IPS-15b (cell line): ENCODE data around the gene HPS4.

ENCODE experiments used
- H3K27me3 ChIP-seq: one replicate; pipeline ENCODE4 v1.6.1; 2013; ENCODE audit warnings: low read length; ENCODE audit not compliant: control insufficient read depth, insufficient read depth
- H3K36me3 ChIP-seq: one replicate; pipeline ENCODE4 v1.6.1; 2013; ENCODE audit warnings: low read length; ENCODE audit not compliant: control insufficient read depth, insufficient read depth
- H3K4me1 ChIP-seq: one replicate; pipeline ENCODE4 v1.6.1; 2013; ENCODE audit warnings: mild to moderate bottlenecking, low read length; ENCODE audit not compliant: control insufficient read depth, insufficient read depth
- H3K4me3 ChIP-seq: one replicate; pipeline ENCODE4 v1.5.1; 2013; ENCODE audit warnings: low read depth, low read length
- H3K9ac ChIP-seq: one replicate; pipeline ENCODE4 v1.6.1; 2013; ENCODE audit warnings: low read depth, mild to moderate bottlenecking, low read length
- H3K9me3 ChIP-seq: one replicate; pipeline ENCODE4 v1.6.1; 2013; ENCODE audit warnings: mild to moderate bottlenecking, low read length; ENCODE audit not compliant: control insufficient read depth, insufficient read depth

The HPS4 gene

DNA sequence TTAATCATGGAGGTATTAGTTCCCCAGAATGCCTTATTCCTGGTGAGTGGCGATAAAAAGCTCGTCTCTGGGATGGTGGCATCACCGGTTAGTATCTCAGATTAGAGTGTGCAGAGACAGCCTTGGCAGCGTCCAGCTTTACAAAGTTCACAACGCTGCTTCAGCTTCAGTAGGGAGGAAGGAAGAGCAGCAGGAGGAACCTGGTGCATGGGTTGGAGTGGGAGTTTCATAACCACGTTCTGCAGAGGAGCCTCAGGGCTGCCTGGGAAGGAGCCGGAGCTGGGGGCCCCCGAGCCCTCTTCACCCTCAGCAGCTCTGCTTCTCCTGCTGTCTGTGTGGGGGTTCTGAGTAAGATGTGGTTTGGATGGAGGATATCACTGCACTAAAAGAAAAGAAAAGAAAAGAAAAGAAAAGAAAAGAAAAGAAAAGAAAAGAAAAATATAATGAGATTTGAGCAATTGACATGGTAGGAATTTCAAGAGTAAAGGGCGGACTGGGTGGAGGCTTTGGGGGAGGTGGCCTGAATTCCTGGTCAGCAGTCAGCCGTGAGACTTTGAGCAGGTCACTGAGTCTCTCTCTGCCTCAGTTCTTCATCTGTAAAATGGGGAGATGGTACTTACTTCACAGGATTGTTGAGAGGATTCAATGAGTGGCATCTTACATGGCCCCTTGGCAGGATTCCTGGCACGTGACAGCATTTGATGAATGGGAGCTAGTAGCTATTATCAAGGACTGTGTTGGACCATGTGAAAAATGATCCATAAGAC, 48.1 kb downstream of the HPS4 start:
- Histone ChIP-seq H3K27me3 (peaks cover 3% of the 10 kb centered on the region), H3K9me3 (no peaks in the 10 kb centered on the region), H3K36me3 (peaks cover 13% of the 10 kb centered on the region), H3K9ac (no peak overlapping the region), H3K4me3 (no peak overlapping the region), H3K4me1 (no peaks in the 10 kb centered on the region)

DNA sequence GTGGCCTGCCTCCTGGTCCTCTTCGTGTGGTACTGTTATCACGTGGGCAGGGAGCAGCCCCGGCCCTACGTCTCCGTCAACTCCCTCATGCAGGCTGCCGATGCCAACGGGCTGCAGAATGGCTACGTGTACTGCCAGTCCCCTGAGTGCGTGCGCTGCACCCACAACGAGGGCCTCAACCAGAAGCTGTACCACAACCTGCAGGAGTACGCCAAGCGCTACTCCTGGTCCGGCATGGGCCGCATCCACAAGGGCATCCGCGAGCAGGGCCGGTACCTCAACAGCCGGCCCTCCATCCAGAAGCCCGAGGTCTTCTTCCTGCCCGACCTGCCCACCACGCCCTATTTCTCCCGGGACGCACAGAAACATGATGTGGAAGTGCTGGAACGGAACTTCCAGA, 49.8 kb downstream of the HPS4 start:
- Histone ChIP-seq H3K9ac (no peak overlapping the region), H3K36me3 (peaks cover 13% of the 10 kb centered on the region), H3K27me3 (peaks cover 10% of the 10 kb centered on the region), H3K4me1 (no peaks in the 10 kb centered on the region), H3K9me3 (no peaks in the 10 kb centered on the region), H3K4me3 (no peak overlapping the region)

DNA sequence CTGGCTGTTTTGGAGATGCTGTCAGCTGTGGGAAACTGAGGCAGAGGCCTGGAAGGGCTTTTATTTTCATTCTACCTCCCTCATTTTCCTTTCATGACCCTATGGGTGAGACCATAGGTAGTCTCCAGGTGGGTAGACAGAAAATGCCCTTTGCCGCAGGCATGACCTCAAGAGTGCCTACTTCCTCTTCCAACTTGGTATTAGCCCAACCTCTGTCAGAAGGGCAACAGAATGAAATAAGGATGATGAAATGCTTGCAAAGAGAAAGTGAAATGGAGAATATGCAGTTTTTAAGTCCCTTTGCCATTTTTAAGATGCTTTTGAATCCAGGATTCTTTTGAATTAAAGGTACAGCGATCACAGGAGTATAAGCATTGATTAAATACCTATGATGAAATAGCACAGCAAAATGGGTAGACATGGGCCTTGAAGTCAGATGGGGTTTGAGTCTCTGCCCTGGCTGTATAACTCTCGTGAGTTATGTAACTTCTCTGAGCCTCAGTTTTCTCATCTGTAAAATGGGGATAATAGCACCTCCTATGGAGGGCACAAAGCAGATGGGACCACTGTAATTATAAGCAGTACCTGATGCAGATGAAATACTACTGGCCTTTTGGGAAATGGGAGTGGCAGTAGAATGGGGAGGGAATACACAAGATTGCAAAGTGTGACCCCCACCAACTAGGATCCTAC, 50.8 kb downstream of the HPS4 start:
- Histone ChIP-seq H3K9me3 (no peaks in the 10 kb centered on the region), H3K27me3 (peaks cover 17% of the 10 kb centered on the region), H3K9ac (no peak overlapping the region), H3K4me1 (no peaks in the 10 kb centered on the region), H3K36me3 (peaks cover 13% of the 10 kb centered on the region), H3K4me3 (no peak overlapping the region)

DNA sequence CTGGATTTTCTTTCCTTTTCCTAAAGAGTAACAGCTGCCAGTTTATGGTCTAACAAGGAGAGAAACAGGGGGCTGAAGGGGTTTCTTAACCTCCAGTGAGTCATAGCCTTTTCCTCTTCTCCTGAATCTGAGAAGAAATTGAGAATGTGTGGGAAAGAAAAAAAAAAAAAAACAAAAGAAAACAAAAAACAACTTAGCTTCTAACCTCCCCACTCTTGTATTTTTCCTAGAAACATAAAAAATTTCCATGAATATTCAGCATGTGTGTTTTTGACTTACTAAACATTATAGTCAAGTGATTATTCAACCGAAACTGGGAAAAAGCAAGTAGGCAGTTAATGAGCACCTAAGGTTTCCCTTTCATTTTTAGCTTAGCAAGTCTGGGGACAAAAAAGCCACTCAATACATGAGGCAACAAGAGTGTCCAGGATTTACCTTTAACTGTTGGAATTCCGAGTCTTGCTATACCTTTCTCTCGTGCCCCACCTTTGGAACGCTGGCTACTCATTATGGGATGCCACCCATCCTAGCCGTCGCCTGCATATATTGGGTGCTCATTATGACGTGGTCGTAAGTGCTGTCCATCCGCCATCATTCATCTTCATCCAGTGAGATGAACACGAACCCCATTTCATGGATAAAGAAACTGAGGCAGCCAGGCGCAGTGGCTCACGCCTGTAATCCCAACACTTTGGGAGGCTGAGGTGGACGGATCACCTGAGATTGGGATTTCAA, 52.2 kb downstream of the HPS4 start:
- Histone ChIP-seq H3K4me3 (no peak overlapping the region), H3K36me3 (peaks cover 13% of the 10 kb centered on the region), H3K9me3 (no peaks in the 10 kb centered on the region), H3K9ac (no peak overlapping the region), H3K27me3 (peaks cover 27% of the 10 kb centered on the region), H3K4me1 (no peaks in the 10 kb centered on the region)

DNA sequence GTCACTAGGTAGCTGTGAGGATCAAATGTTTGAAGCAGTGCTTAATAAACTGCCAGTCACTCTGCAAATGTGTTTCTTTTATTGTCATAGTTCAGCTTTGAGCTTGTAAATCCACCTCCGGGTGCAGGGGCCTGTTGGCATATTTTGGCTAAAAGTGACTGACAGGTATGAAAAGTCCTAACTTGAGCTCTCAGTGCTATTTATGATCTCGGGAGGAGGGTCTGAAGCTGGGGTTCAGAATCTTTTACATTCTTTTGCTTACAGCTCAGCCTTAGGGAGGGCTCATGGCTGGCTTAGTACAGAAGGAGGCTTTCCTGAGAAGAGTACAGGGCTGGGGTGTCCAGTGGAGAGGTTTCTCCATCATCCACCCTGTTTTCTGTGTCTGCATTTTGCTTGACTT, 53.0 kb downstream of the HPS4 start:
- H3K4me3 ChIP-seq = no peak overlapping the region
- no peaks in the 10 kb centered on the region for H3K9me3 ChIP-seq
- H3K9ac ChIP-seq = no peak overlapping the region
- H3K36me3 ChIP-seq = peaks cover 13% of the 10 kb centered on the region
- H3K27me3 ChIP-seq = peaks cover 32% of the 10 kb centered on the region
- no peaks in the 10 kb centered on the region for H3K4me1 ChIP-seq

DNA sequence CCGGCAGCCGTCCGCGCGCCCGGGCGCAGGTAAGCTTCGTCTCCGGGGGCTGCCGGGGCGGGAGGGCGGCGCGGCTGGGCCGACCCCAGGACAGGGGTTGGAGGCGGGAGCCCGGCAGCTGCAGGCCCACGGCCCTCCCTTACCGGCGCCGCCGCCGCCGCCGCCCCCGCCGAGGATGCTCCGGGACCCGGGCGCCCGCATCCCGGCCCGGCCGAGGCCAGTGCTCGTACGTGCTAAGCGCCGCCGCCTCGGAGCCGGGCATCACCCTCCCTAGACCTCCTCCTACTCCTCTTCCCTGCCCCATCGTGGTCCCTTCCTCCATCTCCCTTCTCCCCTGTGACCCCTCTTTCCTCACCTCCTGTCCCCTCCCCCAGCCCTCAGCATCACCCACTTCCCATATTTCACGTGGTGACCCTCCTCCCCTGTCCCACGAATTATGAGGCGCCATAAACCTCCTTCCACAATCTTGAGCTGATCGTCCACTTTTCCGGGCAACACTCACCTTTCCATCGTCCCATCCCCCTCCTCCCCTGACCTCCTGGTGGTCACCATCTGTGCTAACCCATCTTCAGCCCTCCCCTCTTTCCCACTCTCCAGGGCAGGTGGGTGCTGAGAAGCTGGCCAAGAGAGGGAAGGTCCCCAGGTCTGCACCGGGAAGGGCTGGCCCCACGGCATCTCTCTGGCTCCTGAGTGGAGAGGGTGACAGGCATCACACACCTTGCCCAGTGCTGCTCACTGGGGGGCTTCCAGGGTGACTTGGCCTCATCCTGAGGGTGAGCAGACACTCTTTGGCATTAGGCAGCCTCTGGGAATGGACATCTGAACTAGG, 53.9 kb downstream of the HPS4 start:
- H3K9me3 ChIP-seq = no peaks in the 10 kb centered on the region
- no peaks in the 10 kb centered on the region for H3K4me1 ChIP-seq
- peak overlapping the region; percentile 4 for H3K9ac ChIP-seq
- H3K27me3 ChIP-seq = peaks cover 32% of the 10 kb centered on the region
- H3K4me3 ChIP-seq = peak overlapping the region; percentile 85
- peaks cover 9% of the 10 kb centered on the region for H3K36me3 ChIP-seq

DNA sequence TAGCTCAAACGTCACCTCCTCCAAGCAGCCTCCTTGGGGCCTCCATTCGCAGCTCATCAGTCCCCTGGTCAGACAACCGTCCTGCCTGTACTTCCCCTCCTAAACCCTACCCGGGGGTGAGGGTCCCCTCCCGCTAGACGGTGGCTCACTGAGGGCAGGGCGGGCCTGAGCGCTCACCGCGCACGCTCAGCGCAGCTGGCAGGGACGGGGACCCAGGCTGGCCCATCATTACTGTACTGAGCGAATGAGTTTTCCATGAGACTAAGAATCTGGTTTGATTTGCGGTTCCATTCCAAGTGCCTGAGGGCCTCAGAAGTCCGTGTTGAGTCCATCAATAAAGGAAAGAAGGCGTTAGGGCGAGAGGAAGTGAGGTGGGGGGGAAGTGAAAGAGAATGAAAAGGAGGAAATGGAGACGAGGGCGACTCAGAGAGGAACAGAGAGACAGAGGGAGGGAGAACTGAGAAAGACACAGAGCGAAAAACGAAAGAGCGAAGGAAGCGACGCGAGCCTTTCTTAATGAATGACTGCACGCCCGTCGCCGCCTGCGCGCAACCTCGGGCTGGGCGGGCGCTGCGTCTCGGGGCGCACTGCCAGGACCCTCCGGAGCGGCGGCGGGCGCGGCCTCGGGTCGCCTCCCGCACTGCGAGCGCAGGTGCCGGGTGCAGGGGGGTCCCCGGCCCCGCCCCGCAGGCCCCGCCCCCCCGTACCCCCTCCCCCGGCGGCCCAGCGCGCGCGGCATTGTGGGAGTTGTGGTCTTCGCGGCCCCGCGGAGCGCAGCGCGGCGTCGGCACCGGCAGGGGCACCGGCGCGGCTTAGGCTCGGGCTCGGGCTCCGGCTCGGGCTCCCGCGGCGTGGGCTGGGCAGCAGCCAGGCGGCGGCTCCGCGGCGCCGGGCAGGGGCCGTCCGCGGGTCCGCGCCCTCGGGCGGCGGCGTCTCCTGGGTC, 54.8 kb downstream of the HPS4 start, which contains the start of gene ASPHD2:
Gene ASPHD2 (plus strand): TSS at position 746 of the 943 bp plus-strand sequence. CDS start 4,356 bp downstream, outside the sequence.
- Histone ChIP-seq H3K9me3 (no peaks in the 10 kb centered on the region), H3K27me3 (peaks cover 32% of the 10 kb centered on the region), H3K4me1 (no peaks in the 10 kb centered on the region), H3K36me3 (peaks cover 3% of the 10 kb centered on the region), H3K9ac (peak within 1 kb of the TSS; percentile 70), H3K4me3 (peak within 1 kb of the TSS; percentile 93)

DNA sequence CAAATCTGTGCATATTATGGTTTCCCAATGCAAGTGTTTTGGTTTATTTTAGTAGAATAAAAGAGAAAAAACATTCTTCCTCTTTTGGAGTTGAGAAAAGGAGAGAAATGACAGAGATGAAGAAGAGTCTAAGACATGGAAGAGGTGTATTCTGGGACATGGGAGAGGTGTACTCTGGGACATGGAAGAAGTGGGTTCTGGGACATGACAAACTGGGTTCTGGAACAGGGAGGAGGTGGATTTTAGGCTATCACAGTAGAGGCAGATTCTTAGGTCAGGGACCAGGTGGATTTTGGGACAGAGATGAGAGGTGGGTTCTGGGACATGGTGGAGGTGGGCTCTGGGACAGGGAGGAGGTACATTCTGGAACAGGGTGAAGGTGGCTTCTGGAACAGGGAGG, 56.7 kb downstream of the HPS4 start:
- H3K27me3 ChIP-seq = peaks cover 32% of the 10 kb centered on the region
- no peaks in the 10 kb centered on the region for H3K4me1 ChIP-seq
- H3K36me3 ChIP-seq = no peaks in the 10 kb centered on the region
- H3K9ac ChIP-seq = no peak overlapping the region
- no peak overlapping the region for H3K4me3 ChIP-seq
- H3K9me3 ChIP-seq = no peaks in the 10 kb centered on the region

DNA sequence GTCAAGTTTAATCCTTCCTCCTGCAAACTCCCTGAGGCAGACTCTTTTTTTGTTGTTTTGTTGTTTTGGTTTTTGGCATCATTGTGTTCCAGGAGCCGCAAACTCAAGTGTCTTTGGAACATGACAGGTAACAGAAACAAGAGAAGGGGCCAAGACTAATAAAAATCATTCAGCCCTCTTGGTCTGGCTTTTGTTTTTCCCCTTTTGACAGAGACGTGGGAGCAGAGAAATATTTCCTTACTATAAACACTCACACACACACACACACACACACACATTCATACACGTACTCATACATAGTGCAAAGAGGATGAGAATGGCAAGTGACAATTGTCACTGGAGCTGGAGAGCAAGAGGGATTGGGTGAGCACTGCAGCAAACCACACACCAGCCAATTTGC, 65.0 kb downstream of the HPS4 start:
- Histone ChIP-seq H3K4me1 (peaks cover 8% of the 10 kb centered on the region), H3K4me3 (no peak overlapping the region), H3K9ac (no peak overlapping the region), H3K27me3 (no peaks in the 10 kb centered on the region), H3K36me3 (no peaks in the 10 kb centered on the region), H3K9me3 (no peaks in the 10 kb centered on the region)

DNA sequence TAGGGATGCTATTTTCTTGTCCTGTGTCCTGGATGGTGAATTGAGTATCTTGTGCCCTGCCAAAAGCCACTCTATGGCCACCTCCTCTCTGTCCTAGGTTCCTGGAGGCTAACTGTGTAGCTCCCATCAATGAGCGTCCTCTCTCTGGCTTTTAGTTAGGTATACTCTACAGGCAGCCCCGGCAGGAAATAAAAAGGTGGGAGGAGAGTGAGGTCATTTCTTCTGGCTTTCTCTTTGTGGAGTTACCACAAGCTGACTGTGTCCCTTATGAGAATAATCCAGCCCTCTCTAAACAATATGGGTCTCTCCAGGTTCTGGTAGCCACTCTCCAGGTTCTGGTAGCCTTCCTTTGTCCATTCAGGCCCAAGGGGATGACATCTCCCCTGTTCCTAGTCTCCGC, 66.2 kb downstream of the HPS4 start:
- H3K4me1 ChIP-seq = peaks cover 8% of the 10 kb centered on the region
- no peaks in the 10 kb centered on the region for H3K36me3 ChIP-seq
- no peak overlapping the region for H3K9ac ChIP-seq
- H3K27me3 ChIP-seq = no peaks in the 10 kb centered on the region
- no peaks in the 10 kb centered on the region for H3K9me3 ChIP-seq
- no peak overlapping the region for H3K4me3 ChIP-seq
